Osteoblast (primary cell): Measurements from ENCODE around the gene PAK1. TPM values are rescaled to one million over a fixed set of nuclear protein-coding genes. Genes with fewer than 3 reads are reported as not detected.

Experiments
- DNase-seq: peaks from one replicate; pipeline ENCODE4 v3.0.0; 2011; ENCODE audit warnings: low spot score, mixed read lengths; ENCODE audit not compliant: insufficient read length; ENCODE audit errors: missing footprints
- H2AFZ ChIP-seq: 2 replicates; pipeline ENCODE4 v1.6.0; 2011; ENCODE audit warnings: mild to moderate bottlenecking, low read length
- H3K27ac ChIP-seq: 2 replicates; pipeline ENCODE4 v1.5.1; 2011; ENCODE audit warnings: mild to moderate bottlenecking, low read depth, low read length, moderate library complexity
- H3K27me3 ChIP-seq: 2 replicates; pipeline ENCODE4 v1.6.0; 2012; ENCODE audit warnings: mild to moderate bottlenecking, control low read depth, inconsistent platforms, low read length, moderate library complexity; ENCODE audit not compliant: insufficient read depth
- H3K36me3 ChIP-seq: 2 replicates; pipeline ENCODE4 v1.5.1; 2011; ENCODE audit warnings: mild to moderate bottlenecking, low read length, control low read depth, moderate library complexity; ENCODE audit not compliant: insufficient read depth
- H3K4me1 ChIP-seq: 2 replicates; pipeline ENCODE4 v1.5.1; 2011; ENCODE audit warnings: mild to moderate bottlenecking, low read length, control low read depth, moderate library complexity; ENCODE audit not compliant: insufficient read depth
- H3K4me2 ChIP-seq: 2 replicates; pipeline ENCODE4 v1.6.0; 2011; ENCODE audit warnings: mild to moderate bottlenecking, low read length; ENCODE audit not compliant: insufficient read depth
- H3K4me3 ChIP-seq: fragments of 200-600 bp; sonication (generic); 3 replicates; pipeline ENCODE4 v1.5.1; 2012; ENCODE audit warnings: mild to moderate bottlenecking, low read length, inconsistent platforms; ENCODE audit not compliant: insufficient read depth
- H3K79me2 ChIP-seq: 2 replicates; pipeline ENCODE4 v1.6.0; 2012; ENCODE audit warnings: mild to moderate bottlenecking, low read length, control low read depth, inconsistent platforms; ENCODE audit not compliant: insufficient read depth
- H3K9me3 ChIP-seq: 2 replicates; pipeline ENCODE4 v1.5.1; 2011; ENCODE audit warnings: low read depth, low read length, control low read depth
- H4K20me1 ChIP-seq: 2 replicates; pipeline ENCODE4 v1.6.0; 2012; ENCODE audit warnings: mild to moderate bottlenecking, low read length, control low read depth; ENCODE audit not compliant: insufficient read depth
- total RNA-seq: library from RNA; depleted of rRNA; stranded (reverse); fragments of >200 nt; gene quantifications from 2 replicates; pipeline ENCODE4 v1.2.3, GENCODE V29; 2012
- TF ChIP-seq, protein P1 (sequence below): IDR thresholded peaks from 2 replicates; pipeline ENCODE4 v1.5.1; 2011; ENCODE audit warnings: mild to moderate bottlenecking, low read depth, low read length, moderate library complexity; ENCODE audit errors: extremely low read depth

The PAK1 gene
- total RNA-seq, 1 donor: 34.4 TPM

DNA sequence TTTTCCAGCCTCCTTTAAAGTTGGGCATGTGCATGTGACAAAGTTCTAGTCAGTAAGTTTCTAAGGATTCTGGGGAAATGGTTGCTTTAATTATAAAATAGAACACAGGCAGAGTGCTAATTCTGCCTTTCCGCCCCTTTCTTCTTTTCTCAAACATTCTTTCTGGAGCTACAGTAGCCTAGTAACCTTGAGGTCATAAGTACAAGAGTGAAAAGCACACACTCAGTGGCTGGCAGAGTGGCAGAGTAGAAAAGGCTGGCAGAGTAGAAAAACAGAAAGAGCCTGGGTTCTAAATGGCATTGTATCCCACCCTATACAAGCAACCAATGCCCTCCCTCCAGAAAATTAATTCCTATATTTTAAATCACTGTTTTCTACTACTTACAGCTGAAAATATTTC, 51.2 kb downstream of the PAK1 start:
- H3K36me3 ChIP-seq: no peaks in the 10 kb centered on the region
- DNase-seq: no peak
- no peak overlapping the region for H3K4me3 ChIP-seq
- H3K4me1 ChIP-seq: no peaks in the 10 kb centered on the region
- no peaks in the 10 kb centered on the region for H3K27me3 ChIP-seq
- H4K20me1 ChIP-seq: no peaks in the 10 kb centered on the region
- H3K9me3 ChIP-seq: no peaks in the 10 kb centered on the region
- no peak overlapping the region for H3K27ac ChIP-seq
- no peaks in the 10 kb centered on the region for H3K79me2 ChIP-seq
- H3K4me2 ChIP-seq: no peak overlapping the region
- no peak overlapping the region for H2AFZ ChIP-seq
- TF ChIP-seq, protein P1, sequence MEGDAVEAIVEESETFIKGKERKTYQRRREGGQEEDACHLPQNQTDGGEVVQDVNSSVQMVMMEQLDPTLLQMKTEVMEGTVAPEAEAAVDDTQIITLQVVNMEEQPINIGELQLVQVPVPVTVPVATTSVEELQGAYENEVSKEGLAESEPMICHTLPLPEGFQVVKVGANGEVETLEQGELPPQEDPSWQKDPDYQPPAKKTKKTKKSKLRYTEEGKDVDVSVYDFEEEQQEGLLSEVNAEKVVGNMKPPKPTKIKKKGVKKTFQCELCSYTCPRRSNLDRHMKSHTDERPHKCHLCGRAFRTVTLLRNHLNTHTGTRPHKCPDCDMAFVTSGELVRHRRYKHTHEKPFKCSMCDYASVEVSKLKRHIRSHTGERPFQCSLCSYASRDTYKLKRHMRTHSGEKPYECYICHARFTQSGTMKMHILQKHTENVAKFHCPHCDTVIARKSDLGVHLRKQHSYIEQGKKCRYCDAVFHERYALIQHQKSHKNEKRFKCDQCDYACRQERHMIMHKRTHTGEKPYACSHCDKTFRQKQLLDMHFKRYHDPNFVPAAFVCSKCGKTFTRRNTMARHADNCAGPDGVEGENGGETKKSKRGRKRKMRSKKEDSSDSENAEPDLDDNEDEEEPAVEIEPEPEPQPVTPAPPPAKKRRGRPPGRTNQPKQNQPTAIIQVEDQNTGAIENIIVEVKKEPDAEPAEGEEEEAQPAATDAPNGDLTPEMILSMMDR: no peak

DNA sequence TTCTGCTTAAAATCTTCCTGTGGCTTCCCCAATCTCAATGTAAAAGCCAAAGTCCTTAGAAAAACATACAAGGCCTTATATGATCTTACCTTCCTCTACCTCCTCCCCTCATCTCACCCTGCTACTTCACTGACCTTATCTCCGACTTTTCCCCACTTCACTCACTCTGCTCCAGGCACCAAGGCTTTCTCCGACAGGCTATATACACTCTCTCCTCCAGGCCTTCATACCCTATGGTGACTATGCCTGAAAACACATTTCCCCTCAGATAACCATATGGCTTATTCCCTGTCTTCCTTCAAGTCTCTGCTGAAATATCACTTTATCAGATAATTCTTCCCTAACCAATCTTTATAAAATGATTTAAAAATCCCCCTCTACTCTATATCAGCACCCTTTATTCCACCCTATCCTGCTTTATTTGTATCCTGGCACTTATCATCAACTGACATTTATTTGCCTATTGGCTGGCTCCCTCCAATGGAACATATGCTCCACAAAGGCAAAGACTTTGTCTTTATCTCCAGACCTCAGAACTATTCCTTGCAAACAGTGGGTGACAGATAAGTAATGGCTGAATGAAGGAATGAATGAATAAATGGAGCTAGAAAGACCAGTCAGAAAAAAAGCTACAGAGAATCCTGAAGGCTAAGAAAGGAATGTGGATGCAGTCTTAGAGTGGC, 52.7 kb downstream of the PAK1 start:
- Histone ChIP-seq H3K4me3 (no peak overlapping the region), H3K79me2 (no peaks in the 10 kb centered on the region), H4K20me1 (no peaks in the 10 kb centered on the region), H3K27me3 (no peaks in the 10 kb centered on the region), H3K4me1 (no peaks in the 10 kb centered on the region), H3K4me2 (no peak overlapping the region), H3K9me3 (no peaks in the 10 kb centered on the region), H2AFZ (no peak overlapping the region), H3K36me3 (no peaks in the 10 kb centered on the region), H3K27ac (no peak overlapping the region)
- TF ChIP-seq, protein P1: no peak
- no peak for DNase-seq

DNA sequence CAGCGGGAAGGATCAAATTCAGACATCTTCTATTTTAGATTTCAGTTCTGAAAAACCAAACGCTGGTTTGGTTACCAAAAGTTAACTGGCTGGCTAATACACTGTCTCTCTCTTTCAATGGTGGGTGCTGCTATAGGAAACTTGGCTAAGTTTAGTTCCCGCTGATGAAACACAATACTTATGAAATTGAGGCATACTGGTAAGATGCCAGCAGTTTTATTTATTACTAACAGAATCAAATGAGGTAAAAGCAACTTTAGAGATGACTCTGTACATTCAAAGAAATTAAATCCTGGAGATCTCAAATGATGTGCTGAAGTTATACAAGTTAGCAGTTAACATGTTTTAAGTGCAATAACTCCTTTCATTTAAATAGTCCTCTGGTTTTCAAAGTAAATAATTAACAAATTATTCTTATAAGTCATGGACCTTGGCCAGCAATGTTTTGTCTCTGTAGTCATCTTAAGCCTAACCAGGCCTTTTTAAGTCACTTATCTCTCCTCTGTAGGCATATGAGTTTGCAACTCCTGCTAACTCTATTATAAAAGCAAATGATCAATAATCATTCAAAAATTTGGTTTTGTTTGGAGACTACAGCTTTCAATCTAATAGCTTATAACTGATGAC, 54.8 kb downstream of the PAK1 start:
- H4K20me1 ChIP-seq: no peaks in the 10 kb centered on the region
- DNase-seq: no peak
- no peaks in the 10 kb centered on the region for H3K4me1 ChIP-seq
- H3K36me3 ChIP-seq: no peaks in the 10 kb centered on the region
- TF ChIP-seq, protein P1: no peak
- H3K9me3 ChIP-seq: no peaks in the 10 kb centered on the region
- H3K79me2 ChIP-seq: no peaks in the 10 kb centered on the region
- no peak overlapping the region for H3K4me3 ChIP-seq
- no peak overlapping the region for H3K4me2 ChIP-seq
- H3K27ac ChIP-seq: no peak overlapping the region
- H2AFZ ChIP-seq: no peak overlapping the region
- no peaks in the 10 kb centered on the region for H3K27me3 ChIP-seq

DNA sequence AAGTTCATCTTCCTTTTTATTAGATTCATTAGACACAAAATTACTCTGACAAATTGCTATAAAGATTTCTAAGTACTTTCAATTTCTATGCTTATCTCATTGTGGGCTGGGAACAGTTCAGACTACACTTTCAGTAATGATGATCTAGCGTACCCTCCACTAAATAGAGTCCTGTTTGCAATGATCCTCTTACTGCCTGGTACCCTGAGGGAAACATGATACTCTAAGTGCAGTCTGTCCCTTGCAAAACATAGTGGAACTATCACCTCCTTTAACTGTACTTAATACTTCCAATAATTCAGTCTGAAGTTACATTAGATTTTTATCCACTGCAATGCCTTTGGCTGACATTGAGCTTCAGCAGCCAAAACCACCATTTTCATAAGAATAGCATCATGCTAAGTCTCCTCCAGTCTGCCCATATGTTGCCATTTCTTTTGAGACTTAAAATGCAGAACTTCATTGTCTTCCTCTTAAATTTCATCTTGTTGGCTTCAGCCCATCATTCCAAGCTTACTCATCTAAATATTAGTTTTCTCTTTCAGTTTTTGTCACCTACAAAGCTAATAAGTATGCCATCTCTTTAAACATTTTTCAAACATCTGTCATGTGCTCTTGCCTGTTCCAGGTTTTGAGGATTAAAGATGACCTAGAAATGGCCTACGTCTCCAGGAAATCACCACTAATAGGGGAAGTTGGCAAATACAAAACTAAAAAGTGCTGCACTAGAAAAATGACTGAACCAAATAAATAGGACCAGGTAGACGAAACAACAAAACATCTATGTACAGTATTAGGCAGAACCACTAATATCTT, 55.5 kb downstream of the PAK1 start:
- no peak for DNase-seq
- no peak overlapping the region for H3K4me2 ChIP-seq
- no peak overlapping the region for H3K4me3 ChIP-seq
- no peak overlapping the region for H3K27ac ChIP-seq
- H3K9me3 ChIP-seq: no peaks in the 10 kb centered on the region
- no peak overlapping the region for H2AFZ ChIP-seq
- no peaks in the 10 kb centered on the region for H3K79me2 ChIP-seq
- H3K27me3 ChIP-seq: no peaks in the 10 kb centered on the region
- H3K4me1 ChIP-seq: no peaks in the 10 kb centered on the region
- H3K36me3 ChIP-seq: no peaks in the 10 kb centered on the region
- no peaks in the 10 kb centered on the region for H4K20me1 ChIP-seq
- TF ChIP-seq, protein P1: no peak
